GM23338 (cell line): ENCODE measurements around the gene ANO1. TPM values are rescaled to one million over a fixed set of nuclear protein-coding genes. Genes with fewer than 3 reads are reported as not detected.
A peak's percentile ranks its signal among the peaks of the same experiment; 100 is the strongest.

Source experiments
- ATAC-seq: fragments of 200-7000 bp; cut with Tn5 transposase; 3 replicates; pipeline ENCODE4 v1.9.1; 2020
- DNase-seq: peaks from one replicate; pipeline ENCODE4 v3.0.0-alpha.2; 2015; ENCODE audit warnings: low spot score
- H2AFZ ChIP-seq: fragments of 200-600 bp; sonication (generic); 2 replicates; pipeline ENCODE4 v1.8.0; 2016; ENCODE audit warnings: antibody characterized with exemption, mild to moderate bottlenecking, moderate library complexity
- H3F3A ChIP-seq: fragments of 200-600 bp; sonication (generic); replicated peaks from 2 replicates; pipeline ENCODE4 v1.8.0; 2017; ENCODE audit warnings: antibody characterized with exemption, mixed run types, low read depth
- H3K27ac ChIP-seq: fragments of 200-600 bp; sonication (generic); 2 replicates; pipeline ENCODE4 v1.6.1; 2016; ENCODE audit warnings: low read depth
- H3K27me3 ChIP-seq: fragments of 200-600 bp; sonication (generic); 2 replicates; pipeline ENCODE4 v1.8.0; 2016; ENCODE audit warnings: mild to moderate bottlenecking, mixed run types, moderate library complexity; ENCODE audit not compliant: insufficient read depth
- H3K36me3 ChIP-seq: fragments of 200-600 bp; sonication (generic); 2 replicates; pipeline ENCODE4 v1.8.0; 2016; ENCODE audit warnings: mild to moderate bottlenecking; ENCODE audit not compliant: insufficient read depth
- H3K4me1 ChIP-seq: fragments of 200-600 bp; sonication (generic); 2 replicates; pipeline ENCODE4 v1.8.0; 2016; ENCODE audit warnings: mild to moderate bottlenecking, moderate library complexity; ENCODE audit not compliant: insufficient read depth
- H3K4me2 ChIP-seq: fragments of 200-600 bp; sonication (generic); 2 replicates; pipeline ENCODE4 v1.7.1; 2017; ENCODE audit warnings: mixed run types
- H3K4me3 ChIP-seq: fragments of 200-600 bp; sonication (generic); 2 replicates; pipeline ENCODE4 v1.6.1; 2016; ENCODE audit warnings: mixed run types
- H3K79me2 ChIP-seq: fragments of 200-600 bp; sonication (generic); replicated peaks from 2 replicates; pipeline ENCODE4 v1.8.0; 2017; ENCODE audit warnings: mild to moderate bottlenecking; ENCODE audit not compliant: insufficient read depth
- H3K9me2 ChIP-seq: fragments of 200-600 bp; sonication (generic); 2 replicates; pipeline ENCODE4 v1.8.0; 2017; ENCODE audit not compliant: insufficient read depth
- H4K20me1 ChIP-seq: fragments of 200-600 bp; sonication (generic); replicated peaks from 2 replicates; pipeline ENCODE4 v1.8.0; 2017; ENCODE audit warnings: mild to moderate bottlenecking; ENCODE audit not compliant: insufficient read depth
- H3K27ac Mint-ChIP-seq: 2 replicates; pipeline ENCODE4 v1.8.0; 2020; ENCODE audit warnings: inconsistent platforms, mild to moderate bottlenecking, moderate library complexity, mixed read lengths
- H3K27me3 Mint-ChIP-seq: 3 replicates; pipeline ENCODE4 v1.8.0; 2022; ENCODE audit warnings: low read depth, mild to moderate bottlenecking, moderate library complexity, mixed read lengths, inconsistent platforms; ENCODE audit not compliant: insufficient read depth, poor library complexity
- H3K36me3 Mint-ChIP-seq: 3 replicates; pipeline ENCODE4 v1.8.0; 2021; ENCODE audit warnings: low read depth, mild to moderate bottlenecking, inconsistent platforms, moderate library complexity, mixed read lengths
- H3K4me1 Mint-ChIP-seq: 3 replicates; pipeline ENCODE4 v1.8.0; 2020; ENCODE audit warnings: mild to moderate bottlenecking, inconsistent platforms, mixed read lengths
- H3K4me3 Mint-ChIP-seq: 3 replicates; pipeline ENCODE4 v1.8.0; 2021; ENCODE audit warnings: moderate library complexity, mild to moderate bottlenecking, inconsistent platforms, mixed read lengths
- H3K9me3 Mint-ChIP-seq: 3 replicates; pipeline ENCODE4 v1.8.0; 2020; ENCODE audit warnings: moderate library complexity, mild to moderate bottlenecking, inconsistent platforms, mixed read lengths
- CTCF ChIP-seq, 2 experiments: fragments of 200-600 bp in 1 of 2; sonication (generic) in 1 of 2; conservative IDR thresholded peaks; 2 replicates each; pipeline versions ENCODE4 v1.5.1 to v1.6.1; 2016 to 2017; ENCODE audit warnings: antibody characterized with exemption in 2 of 2, low read depth in 2 of 2, mild to moderate bottlenecking in 2 of 2, moderate library complexity in 1 of 2
- ETS1 ChIP-seq: IDR thresholded peaks from 2 replicates; pipeline ENCODE4 v1.6.1; 2016; ENCODE audit warnings: antibody characterized with exemption
- EZH2 ChIP-seq: fragments of 200-600 bp; sonication (generic); IDR thresholded peaks from one replicate; pipeline ENCODE4 v1.8.0; 2017; ENCODE audit warnings: antibody characterized with exemption, mild to moderate bottlenecking, low read depth; ENCODE audit not compliant: unreplicated experiment
- JUNB ChIP-seq: IDR thresholded peaks from one replicate; pipeline ENCODE4 v1.6.1; 2016; ENCODE audit warnings: antibody characterized with exemption; ENCODE audit not compliant: unreplicated experiment
- NANOG ChIP-seq: IDR thresholded peaks from 2 replicates; pipeline ENCODE4 v1.6.1; 2016; ENCODE audit warnings: antibody characterized with exemption, borderline replicate concordance
- POLR2AphosphoS5 ChIP-seq: IDR thresholded peaks from 2 replicates; pipeline ENCODE4 v1.6.1; 2016; ENCODE audit warnings: antibody characterized with exemption, low read depth
- ZNF462 ChIP-seq: fragments of 250-450 bp; sonication (Bioruptor Pico); IDR thresholded peaks from 2 replicates; pipeline ENCODE4 v1.5.0; 2020; ENCODE audit warnings: mild to moderate bottlenecking, moderate library complexity
- polyA plus RNA-seq: library from polyadenylated mRNA; unstranded; fragments of >200 nt; fragmentation: Nextera tagmentation; extraction: Ambion mirVana; gene quantifications from 2 replicates; pipeline ENCODE4 v1.2.1, GENCODE V29; 2016
- total RNA-seq: library from RNA; depleted of rRNA; stranded (reverse); fragments of >200 nt; shearing (Covaris generic); gene quantifications from 2 replicates; pipeline ENCODE4 v1.2.3, GENCODE V29; 2014

ANO1 gene
- total and polyA plus RNA-seq, 2 experiments from 2014 or later, result 1.4 to 3.4 TPM

GRCh38 chr11:70079691-70080090 is 1.6 kb downstream of the ANO1 start:
- Mint-ChIP-seq H3K4me3 (no peak overlapping the region), H3K27ac (no peak overlapping the region), H3K27me3 (peaks cover 39% of the 10 kb centered on the region), H3K9me3 (no peaks in the 10 kb centered on the region), H3K4me1 (peaks cover 16% of the 10 kb centered on the region; the same call in 2 of the 3 replicates), H3K36me3 (no peaks in the 10 kb centered on the region)
- no peaks in the 10 kb centered on the region; the same call in 1 of the 2 replicates for H3F3A ChIP-seq
- no peaks in the 10 kb centered on the region for H3K9me2 ChIP-seq
- TF ChIP-seq NANOG (no peak), ETS1 (no peak), EZH2 (peak; percentile 13), CTCF (conservative IDR thresholded peaks at IDR 0.05; ENCODE audit: low read depth in 2 of 2) (no peak), POLR2AphosphoS5 (no peak)
- H2AFZ ChIP-seq, result no peak overlapping the region
- peaks cover 3% of the 10 kb centered on the region for H3K4me1 ChIP-seq
- no peak overlapping the region for H3K4me3 ChIP-seq
- H3K27ac ChIP-seq, result no peak overlapping the region
- no peaks in the 10 kb centered on the region for H3K79me2 ChIP-seq
- DNase-seq (no peak), ATAC-seq (no peak)
- H3K27me3 ChIP-seq, result peaks cover 61% of the 10 kb centered on the region
- H4K20me1 ChIP-seq, result no peaks in the 10 kb centered on the region
- H3K36me3 ChIP-seq, result no peaks in the 10 kb centered on the region
- H3K4me2 ChIP-seq, result no peak overlapping the region

GRCh38 chr11:70080763-70081162 is 2.6 kb downstream of the ANO1 start:
- peaks cover 11% of the 10 kb centered on the region; the same call in 2 of the 3 replicates for H3K4me1 Mint-ChIP-seq
- no peak for TF ChIP-seq ETS1
- TF ChIP-seq ZNF462 (CRISPR knock-in tag), result no peak
- no peak for TF ChIP-seq JUNB
- Histone ChIP-seq H3K36me3 (no peaks in the 10 kb centered on the region), H4K20me1 (no peaks in the 10 kb centered on the region), H3K4me3 (no peak overlapping the region), H2AFZ (no peak overlapping the region), H3K27me3 (peaks cover 50% of the 10 kb centered on the region), H3K79me2 (no peaks in the 10 kb centered on the region), H3K4me1 (no peaks in the 10 kb centered on the region; the same call in 1 of the 2 replicates), H3K27ac (no peak overlapping the region), H3K4me2 (no peak overlapping the region), H3K9me2 (no peaks in the 10 kb centered on the region), H3F3A (no peaks in the 10 kb centered on the region; the same call in 1 of the 2 replicates)
- H3K27me3 Mint-ChIP-seq, result peaks cover 34% of the 10 kb centered on the region
- ATAC-seq (no peak), DNase-seq (no peak)
- H3K9me3 Mint-ChIP-seq, result no peaks in the 10 kb centered on the region
- H3K27ac Mint-ChIP-seq, result no peak overlapping the region
- no peaks in the 10 kb centered on the region for H3K36me3 Mint-ChIP-seq
- no peak overlapping the region for H3K4me3 Mint-ChIP-seq
